ENCODE measurements around the gene SRD5A1.

The SRD5A1 gene

DNA sequence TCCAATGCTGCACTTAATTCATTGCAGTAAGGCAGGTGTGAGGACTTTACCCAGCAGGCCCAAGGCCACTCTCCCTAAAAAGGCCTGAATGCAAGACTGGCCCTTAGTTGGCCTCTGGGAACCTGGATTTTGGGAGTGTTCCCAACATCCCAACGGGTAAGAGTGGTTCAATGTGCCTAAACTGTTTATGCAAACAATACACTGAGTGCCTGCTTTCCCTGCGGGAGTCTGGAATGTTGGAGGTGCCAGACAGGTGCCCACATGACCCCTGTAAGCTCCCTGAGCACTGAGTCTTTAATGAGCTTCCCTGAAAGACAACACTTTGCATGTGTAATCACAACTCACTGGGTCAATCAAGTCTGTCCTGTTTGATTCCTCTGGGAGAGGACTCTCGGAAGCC is 37.8 kb upstream of the SRD5A1 start:
- peaks cover 7% of the 10 kb centered on the region for H3K79me1 ChIP-seq (replicated peaks; ENCODE audit: low read length, poor library complexity, severe bottlenecking)
- no peak overlapping the region for H3K4ac ChIP-seq (ENCODE audit: low read depth in 1 of 2, low read length in 2 of 2)
- H2AK5ac ChIP-seq (ENCODE audit: low read length, severe bottlenecking), result no peak overlapping the region
- H2BK5ac ChIP-seq (ENCODE audit: low read depth, low read length, poor library complexity, severe bottlenecking), result no peak overlapping the region
- no peak overlapping the region for H2BK12ac ChIP-seq (ENCODE audit: low read length in 2 of 2)
- H3K14ac ChIP-seq (ENCODE audit: low read length in 2 of 2), result no peak overlapping the region
- H3K4me1 ChIP-seq (ENCODE audit: control insufficient read depth, insufficient read depth, low read depth, low read length), result peaks cover 1% of the 10 kb centered on the region
- DNase-seq, result no peak
- H4K8ac ChIP-seq (ENCODE audit: low read length), result no peak overlapping the region
- no peak overlapping the region for H3K27ac ChIP-seq (ENCODE audit: low read length, poor library complexity, severe bottlenecking)
- no peak overlapping the region for H4K91ac ChIP-seq (ENCODE audit: low read length)
- no peak overlapping the region for H2BK15ac ChIP-seq (ENCODE audit: low read depth, poor library complexity, severe bottlenecking)
- H2BK120ac ChIP-seq (ENCODE audit: low read depth, low read length), result no peak overlapping the region
- H3K18ac ChIP-seq (ENCODE audit: low read depth in 1 of 2, low read length in 2 of 2), result no peak overlapping the region
- H2AFZ ChIP-seq (ENCODE audit: low read depth, low read length), result no peak overlapping the region
- H3K36me3 ChIP-seq (ENCODE audit: control insufficient read depth in 1 of 2, insufficient read depth in 2 of 2, low read depth in 1 of 2, low read length in 2 of 2), result peaks cover 33 to 54% of the 10 kb centered on the region in 2 experiments
- H3K4me3 ChIP-seq (ENCODE audit: insufficient read depth in 1 of 2, low read depth in 1 of 2, low read length in 2 of 2), result no peak overlapping the region
- H3K23ac ChIP-seq (ENCODE audit: low read length in 2 of 2), result no peak overlapping the region
- no peaks in the 10 kb centered on the region for H3K27me3 ChIP-seq (ENCODE audit: control insufficient read depth in 1 of 2, insufficient read depth in 1 of 2, low read length in 2 of 2)
- H3K4me2 ChIP-seq (ENCODE audit: low read length, poor library complexity, severe bottlenecking), result no peak overlapping the region
- WGBS, result 94% methylated on average over 2 of the region's 3 CpGs
- no peaks in the 10 kb centered on the region for H3K9me3 ChIP-seq (ENCODE audit: control insufficient read depth, low read length)
- no peak overlapping the region for H3K9ac ChIP-seq (ENCODE audit: low read length)

GRCh38 chr5:6596388-6596787 is 36.9 kb upstream of the SRD5A1 start:
- Histone ChIP-seq H2BK5ac (ENCODE audit: low read depth, low read length, poor library complexity, severe bottlenecking) (no peak overlapping the region), H3K23ac (ENCODE audit: low read length in 2 of 2) (no peak overlapping the region), H4K91ac (ENCODE audit: low read length) (no peak overlapping the region), H3K4me3 (ENCODE audit: insufficient read depth in 1 of 2, low read depth in 1 of 2, low read length in 2 of 2) (no peak overlapping the region), H3K9ac (ENCODE audit: low read length) (no peak overlapping the region), H2AFZ (ENCODE audit: low read depth, low read length) (no peak overlapping the region), H4K8ac (ENCODE audit: low read length) (no peak overlapping the region), H3K14ac (ENCODE audit: low read length in 2 of 2) (no peak overlapping the region), H2AK5ac (ENCODE audit: low read length, severe bottlenecking) (no peak overlapping the region), H3K18ac (ENCODE audit: low read depth in 1 of 2, low read length in 2 of 2) (no peak overlapping the region), H3K27me3 (ENCODE audit: control insufficient read depth in 1 of 2, insufficient read depth in 1 of 2, low read length in 2 of 2) (no peaks in the 10 kb centered on the region), H2BK120ac (ENCODE audit: low read depth, low read length) (no peak overlapping the region), H3K4ac (ENCODE audit: low read depth in 1 of 2, low read length in 2 of 2) (no peak overlapping the region), H3K27ac (ENCODE audit: low read length, poor library complexity, severe bottlenecking) (no peak overlapping the region), H3K4me1 (ENCODE audit: control insufficient read depth, insufficient read depth, low read depth, low read length) (peaks cover 1% of the 10 kb centered on the region), H2BK12ac (ENCODE audit: low read length in 2 of 2) (no peak overlapping the region), H3K9me3 (ENCODE audit: control insufficient read depth, low read length) (no peaks in the 10 kb centered on the region), H2BK15ac (ENCODE audit: low read depth, poor library complexity, severe bottlenecking) (no peak overlapping the region), H3K4me2 (ENCODE audit: low read length, poor library complexity, severe bottlenecking) (no peak overlapping the region), H3K36me3 (ENCODE audit: control insufficient read depth in 1 of 2, insufficient read depth in 2 of 2, low read depth in 1 of 2, low read length in 2 of 2) (peaks cover 41 to 64% of the 10 kb centered on the region in 2 experiments), H3K79me1 (replicated peaks; ENCODE audit: low read length, poor library complexity, severe bottlenecking) (peaks cover 14% of the 10 kb centered on the region)
- WGBS, result 97% methylated on average over 4 of the region's 5 CpGs
- DNase-seq, result no peak

DNA sequence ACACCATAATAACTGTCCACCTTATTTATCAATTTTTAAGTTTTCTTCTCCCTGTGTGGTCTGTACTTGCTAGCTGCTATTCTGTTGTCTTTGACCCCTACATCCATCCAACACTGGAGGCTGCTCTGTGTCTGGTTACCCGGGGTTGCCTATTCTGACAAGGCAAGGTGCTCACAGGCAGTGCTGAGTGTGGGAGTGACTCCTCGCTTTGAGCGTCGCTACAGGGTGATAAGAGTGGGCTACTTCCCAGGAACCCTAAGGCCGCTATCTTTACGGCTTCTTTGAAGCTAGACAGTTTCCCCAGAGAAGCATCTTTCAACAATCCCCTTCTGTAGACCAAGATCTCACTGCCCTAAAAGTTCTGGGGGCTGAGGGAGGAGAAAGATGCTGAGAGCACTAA is 35.7 kb upstream of the SRD5A1 start:
- no peak overlapping the region for H3K18ac ChIP-seq (ENCODE audit: low read depth in 1 of 2, low read length in 2 of 2)
- no peak overlapping the region for H2BK12ac ChIP-seq (ENCODE audit: low read length in 2 of 2)
- no peak overlapping the region for H2AFZ ChIP-seq (ENCODE audit: low read depth, low read length)
- no peaks in the 10 kb centered on the region for H3K9me3 ChIP-seq (ENCODE audit: control insufficient read depth, low read length)
- no peak overlapping the region for H3K4ac ChIP-seq (ENCODE audit: low read depth in 1 of 2, low read length in 2 of 2)
- no peak for DNase-seq
- whole genome bisulfite sequencing, result 92% methylated on average over 4 of the region's 6 CpGs
- H2AK5ac ChIP-seq (ENCODE audit: low read length, severe bottlenecking), result no peak overlapping the region
- no peak overlapping the region for H3K4me2 ChIP-seq (ENCODE audit: low read length, poor library complexity, severe bottlenecking)
- H3K4me3 ChIP-seq (ENCODE audit: insufficient read depth in 1 of 2, low read depth in 1 of 2, low read length in 2 of 2), result no peak overlapping the region
- H2BK5ac ChIP-seq (ENCODE audit: low read depth, low read length, poor library complexity, severe bottlenecking), result no peak overlapping the region
- no peak overlapping the region for H3K27ac ChIP-seq (ENCODE audit: low read length, poor library complexity, severe bottlenecking)
- H3K14ac ChIP-seq (ENCODE audit: low read length in 2 of 2), result no peak overlapping the region
- H3K4me1 ChIP-seq (ENCODE audit: control insufficient read depth, insufficient read depth, low read depth, low read length), result peaks cover 1% of the 10 kb centered on the region
- no peak overlapping the region for H4K91ac ChIP-seq (ENCODE audit: low read length)
- H3K79me1 ChIP-seq (replicated peaks; ENCODE audit: low read length, poor library complexity, severe bottlenecking), result peaks cover 23% of the 10 kb centered on the region
- H2BK15ac ChIP-seq (ENCODE audit: low read depth, poor library complexity, severe bottlenecking), result no peak overlapping the region
- no peak overlapping the region for H2BK120ac ChIP-seq (ENCODE audit: low read depth, low read length)
- H3K23ac ChIP-seq (ENCODE audit: low read length in 2 of 2), result no peak overlapping the region
- no peaks in the 10 kb centered on the region for H3K27me3 ChIP-seq (ENCODE audit: control insufficient read depth in 1 of 2, insufficient read depth in 1 of 2, low read length in 2 of 2)
- H3K36me3 ChIP-seq (ENCODE audit: control insufficient read depth in 1 of 2, insufficient read depth in 2 of 2, low read depth in 1 of 2, low read length in 2 of 2), result peaks cover 52 to 75% of the 10 kb centered on the region in 2 experiments
- no peak overlapping the region for H3K9ac ChIP-seq (ENCODE audit: low read length)
- H4K8ac ChIP-seq (ENCODE audit: low read length), result no peak overlapping the region

GRCh38 chr5:6598351-6598900 is 34.8 kb upstream of the SRD5A1 start:
- Histone ChIP-seq H3K4me3 (ENCODE audit: insufficient read depth in 1 of 2, low read depth in 1 of 2, low read length in 2 of 2) (no peak overlapping the region), H3K27ac (ENCODE audit: low read length, poor library complexity, severe bottlenecking) (no peak overlapping the region), H4K91ac (ENCODE audit: low read length) (no peak overlapping the region), H2AFZ (ENCODE audit: low read depth, low read length) (no peak overlapping the region), H2BK12ac (ENCODE audit: low read length in 2 of 2) (no peak overlapping the region), H3K9me3 (ENCODE audit: control insufficient read depth, low read length) (no peaks in the 10 kb centered on the region), H4K8ac (ENCODE audit: low read length) (no peak overlapping the region), H3K14ac (ENCODE audit: low read length in 2 of 2) (no peak overlapping the region), H2BK120ac (ENCODE audit: low read depth, low read length) (no peak overlapping the region), H3K4ac (ENCODE audit: low read depth in 1 of 2, low read length in 2 of 2) (no peak overlapping the region), H3K4me2 (ENCODE audit: low read length, poor library complexity, severe bottlenecking) (no peak overlapping the region), H3K9ac (ENCODE audit: low read length) (no peak overlapping the region), H3K23ac (ENCODE audit: low read length in 2 of 2) (no peak overlapping the region), H3K27me3 (ENCODE audit: control insufficient read depth in 1 of 2, insufficient read depth in 1 of 2, low read length in 2 of 2) (no peaks in the 10 kb centered on the region), H2BK5ac (ENCODE audit: low read depth, low read length, poor library complexity, severe bottlenecking) (no peak overlapping the region), H2AK5ac (ENCODE audit: low read length, severe bottlenecking) (no peak overlapping the region), H3K79me1 (replicated peaks; ENCODE audit: low read length, poor library complexity, severe bottlenecking) (peaks cover 23% of the 10 kb centered on the region), H3K4me1 (ENCODE audit: control insufficient read depth, insufficient read depth, low read depth, low read length) (no peaks in the 10 kb centered on the region), H3K36me3 (ENCODE audit: control insufficient read depth in 1 of 2, insufficient read depth in 2 of 2, low read depth in 1 of 2, low read length in 2 of 2) (peaks cover 55 to 83% of the 10 kb centered on the region in 2 experiments), H2BK15ac (ENCODE audit: low read depth, poor library complexity, severe bottlenecking) (no peak overlapping the region), H3K18ac (ENCODE audit: low read depth in 1 of 2, low read length in 2 of 2) (no peak overlapping the region)
- 90% methylated on average over 14 of the region's 14 CpGs for WGBS
- no peak for DNase-seq
